Bronchial epithelial cell (primary cell): ENCODE results near the gene CCDC91. TPM values are rescaled to one million over a fixed set of nuclear protein-coding genes. Genes with fewer than 3 reads are reported as not detected.

Experiments
- DNase-seq: peaks from one replicate; pipeline ENCODE4 v3.0.0-alpha.2; 2010; ENCODE audit warnings: low read depth
- FAIRE-seq: peaks from 2 replicates; lab custom pipeline; 2011; peaks lifted over from hg19 to GRCh38; lab: Jason Lieb, UNC
- H3K27me3 ChIP-seq: 2 replicates; pipeline ENCODE4 v1.5.1; 2011; ENCODE audit warnings: low read length; ENCODE audit not compliant: control insufficient read depth, insufficient read depth
- H3K36me3 ChIP-seq: 2 replicates; pipeline ENCODE4 v1.5.1; 2011; ENCODE audit warnings: low read length; ENCODE audit not compliant: control insufficient read depth, insufficient read depth
- H3K4me3 ChIP-seq: 2 replicates; pipeline ENCODE4 v1.5.1; 2011; ENCODE audit warnings: mild to moderate bottlenecking, low read depth, low read length, control low read depth
- CTCF ChIP-seq: IDR thresholded peaks from 2 replicates; pipeline ENCODE4 v1.5.1; 2011; ENCODE audit warnings: mild to moderate bottlenecking, moderate library complexity, low read length, control low read depth, inconsistent platforms; ENCODE audit not compliant: insufficient read depth, severe bottlenecking
- total RNA-seq: library from RNA; depleted of rRNA; stranded (reverse); fragments of >200 nt; gene quantifications from 2 replicates; pipeline ENCODE4 v1.2.1, GENCODE V29; 2014

CCDC91 gene
- total RNA-seq, 1 donor from 2014 or later = 26.3 TPM

DNA sequence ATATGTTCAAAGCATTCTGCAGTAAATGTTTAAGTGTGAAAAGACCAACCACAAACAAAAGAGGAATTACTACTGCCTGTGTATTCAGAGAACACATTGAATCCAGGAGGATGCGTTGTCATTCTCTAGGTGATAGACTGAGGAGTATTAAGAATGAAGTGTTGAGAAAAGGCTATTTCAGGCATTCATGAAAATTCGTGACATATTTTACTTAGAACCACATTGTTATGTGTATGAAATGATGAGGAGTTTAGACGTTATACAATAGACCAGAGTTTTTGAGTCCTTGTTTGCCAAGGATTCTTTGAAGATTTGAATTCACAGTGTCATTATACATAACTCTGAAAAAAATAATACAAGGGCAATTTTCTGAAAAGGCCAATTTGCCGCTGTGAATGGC lies 251.8 kb downstream of the CCDC91 start:
- H3K36me3 ChIP-seq = no peaks in the 10 kb centered on the region
- DNase-seq (no peak), FAIRE-seq (no peak)
- H3K27me3 ChIP-seq = no peaks in the 10 kb centered on the region
- no peak overlapping the region for H3K4me3 ChIP-seq
- TF ChIP-seq CTCF = no peak

DNA sequence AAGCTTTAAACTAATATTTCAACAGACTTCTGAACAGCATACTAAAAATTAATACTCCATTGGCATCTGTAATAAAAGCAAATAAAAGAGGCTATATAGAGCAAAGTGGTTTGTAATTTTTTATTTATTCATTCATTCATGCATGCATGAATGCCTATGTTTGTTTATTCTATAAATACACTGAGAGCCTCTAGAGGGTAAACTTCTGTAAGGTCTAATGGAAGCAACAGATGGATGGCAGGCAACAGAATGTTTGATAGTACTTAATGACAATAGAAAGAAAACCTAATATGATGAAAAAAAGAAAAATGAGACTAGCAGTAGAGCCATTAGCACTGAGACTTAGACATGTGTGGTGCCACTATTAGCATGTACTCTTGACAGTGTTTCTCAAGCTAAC lies 253.1 kb downstream of the CCDC91 start:
- Histone ChIP-seq H3K36me3 (no peaks in the 10 kb centered on the region), H3K27me3 (no peaks in the 10 kb centered on the region), H3K4me3 (no peak overlapping the region)
- FAIRE-seq (no peak), DNase-seq (no peak)
- no peak for TF ChIP-seq CTCF

DNA sequence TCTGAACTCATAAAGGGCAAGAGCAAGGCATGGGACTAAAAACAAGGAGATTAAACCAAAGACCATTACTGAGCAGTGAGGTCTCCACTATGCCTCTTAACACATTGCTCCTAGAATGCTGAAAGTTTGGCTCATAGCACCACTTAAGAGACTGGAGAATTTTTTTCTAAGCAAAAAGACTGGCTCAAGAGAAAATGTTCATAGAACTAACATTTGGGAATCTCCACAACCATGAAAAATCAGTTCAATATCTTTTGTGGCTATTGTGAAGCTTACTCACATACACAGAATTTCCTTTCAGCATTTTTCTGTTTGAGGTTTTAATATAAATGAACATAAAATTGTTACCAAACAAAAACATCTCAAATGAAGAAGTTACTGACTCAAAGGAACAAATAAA lies 255.8 kb downstream of the CCDC91 start:
- DNase-seq = no peak
- Histone ChIP-seq H3K36me3 (no peaks in the 10 kb centered on the region), H3K4me3 (no peak overlapping the region), H3K27me3 (no peaks in the 10 kb centered on the region)
- TF ChIP-seq CTCF = no peak
- FAIRE-seq = no peak

DNA sequence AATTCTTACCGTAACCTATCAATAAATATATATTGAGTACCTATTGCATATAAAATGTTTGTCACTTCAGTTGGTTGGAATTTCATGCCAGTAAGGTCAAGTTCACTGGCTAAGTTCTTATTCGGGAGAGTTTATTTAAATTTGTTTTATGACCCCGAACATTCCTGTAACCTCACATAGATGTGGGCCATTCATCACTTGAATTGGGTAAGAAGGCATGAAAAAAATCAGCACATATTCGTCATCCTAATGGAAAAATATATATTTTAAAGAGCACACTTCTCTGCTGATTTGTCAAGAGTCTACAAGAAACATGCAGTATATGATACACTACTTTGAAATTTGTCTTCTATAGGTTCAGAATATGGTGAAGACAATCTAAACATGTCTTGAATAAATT lies 263.4 kb downstream of the CCDC91 start:
- Histone ChIP-seq H3K36me3 (no peaks in the 10 kb centered on the region), H3K4me3 (no peak overlapping the region), H3K27me3 (no peaks in the 10 kb centered on the region)
- no peak for FAIRE-seq
- TF ChIP-seq CTCF = no peak
- no peak for DNase-seq

DNA sequence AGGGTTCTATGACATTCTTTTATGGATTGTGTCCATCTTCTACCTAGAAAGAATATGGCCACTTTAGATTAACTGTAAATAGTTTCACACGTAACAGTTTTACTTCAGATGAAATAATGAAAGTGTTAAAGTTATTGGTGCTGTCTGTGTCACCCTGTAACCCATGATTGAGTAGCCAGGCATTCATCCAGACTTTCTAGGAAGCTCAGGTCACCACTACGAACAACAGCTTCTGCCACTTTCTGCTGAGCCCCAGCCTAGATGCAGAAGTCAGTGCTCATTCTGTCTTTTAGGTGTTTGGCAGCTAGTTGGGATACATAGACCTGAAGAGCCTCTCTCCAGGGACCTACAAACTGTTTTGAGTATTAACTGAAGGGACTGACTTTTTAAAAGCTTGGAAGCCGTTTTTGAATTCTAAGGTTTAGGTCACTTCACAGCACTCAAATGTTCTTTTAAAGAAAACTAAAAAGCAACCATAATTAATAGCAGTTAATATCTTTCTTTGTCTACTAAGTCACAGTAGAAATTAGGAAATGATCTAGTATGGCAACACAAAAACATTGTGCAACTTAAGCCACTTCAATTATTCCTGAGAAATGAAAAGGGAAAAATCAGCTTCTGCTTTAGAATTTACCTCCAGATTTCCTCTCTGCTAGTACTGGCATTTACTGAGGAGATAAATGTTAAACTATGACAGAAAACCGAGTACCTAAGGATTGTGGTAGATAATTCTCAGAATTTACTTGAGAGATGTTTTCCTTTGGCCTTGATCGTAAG lies 266.9 kb downstream of the CCDC91 start:
- Histone ChIP-seq H3K4me3 (no peak overlapping the region), H3K36me3 (no peaks in the 10 kb centered on the region), H3K27me3 (no peaks in the 10 kb centered on the region)
- no peak for TF ChIP-seq CTCF
- FAIRE-seq = no peak
- DNase-seq = no peak

DNA sequence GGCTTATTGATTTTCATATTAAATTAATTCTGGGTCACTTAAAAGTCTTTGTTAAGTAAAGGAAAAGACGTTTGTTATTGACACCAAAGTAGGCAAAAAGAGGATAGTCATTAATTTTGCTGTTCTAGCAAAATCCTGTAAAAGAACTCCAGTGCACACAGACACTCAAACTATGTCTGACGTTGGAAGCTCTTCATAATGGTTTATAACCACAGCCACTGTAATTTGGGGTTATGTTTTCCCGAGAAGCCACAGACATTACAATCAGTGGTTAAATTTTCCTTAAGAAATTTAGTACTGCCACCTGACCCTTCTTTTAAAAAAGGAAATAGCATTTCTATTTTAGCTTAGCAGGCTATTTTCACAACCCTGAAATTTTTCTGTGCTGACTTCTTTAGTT lies 267.5 kb downstream of the CCDC91 start:
- Histone ChIP-seq H3K4me3 (no peak overlapping the region), H3K27me3 (no peaks in the 10 kb centered on the region), H3K36me3 (no peaks in the 10 kb centered on the region)
- DNase-seq (no peak), FAIRE-seq (no peak)
- no peak for TF ChIP-seq CTCF
